Stomach (tissue), 4 donors: ENCODE measurements around the gene LARGE1.

ENCODE experiments used
- EP300 ChIP-seq: sonication (generic); formaldehyde crosslinking; IDR thresholded peaks from one replicate; pipeline ENCODE4 v1.6.1; 2017; ENCODE audit warnings: antibody characterized with exemption
- POLR2A ChIP-seq, 4 donors: fragments of 450-650 bp; IDR thresholded peaks; one replicate each; pipeline ENCODE4 v1.6.1; 2016; ENCODE audit warnings: antibody characterized with exemption in 4 of 4, control low read depth in 2 of 4, mild to moderate bottlenecking in 1 of 4, moderate library complexity in 1 of 4
- POLR2AphosphoS5 ChIP-seq, 3 donors: sonication (generic); formaldehyde crosslinking; IDR thresholded peaks; one replicate each; pipeline ENCODE4 v1.6.1; 2016; ENCODE audit warnings: antibody characterized with exemption in 3 of 3
- TF ChIP-seq, protein P1 (sequence below), 7 experiments: fragments of 450-650 bp in 4 of 7; fragments of 200-600 bp in 3 of 7; sonication (generic) in 3 of 7; IDR thresholded peaks; one replicate each; pipeline ENCODE4 v1.5.1; 2016 to 2019; ENCODE audit warnings: antibody characterized with exemption in 7 of 7, control low read depth in 2 of 7, mild to moderate bottlenecking in 1 of 7

GRCh38 chr22:33625959-33626358 lies 294.3 kb downstream of the LARGE1 start:
- TF ChIP-seq POLR2AphosphoS5 (IDR thresholded peaks at IDR 0.05): no peak
- TF ChIP-seq, protein P1, sequence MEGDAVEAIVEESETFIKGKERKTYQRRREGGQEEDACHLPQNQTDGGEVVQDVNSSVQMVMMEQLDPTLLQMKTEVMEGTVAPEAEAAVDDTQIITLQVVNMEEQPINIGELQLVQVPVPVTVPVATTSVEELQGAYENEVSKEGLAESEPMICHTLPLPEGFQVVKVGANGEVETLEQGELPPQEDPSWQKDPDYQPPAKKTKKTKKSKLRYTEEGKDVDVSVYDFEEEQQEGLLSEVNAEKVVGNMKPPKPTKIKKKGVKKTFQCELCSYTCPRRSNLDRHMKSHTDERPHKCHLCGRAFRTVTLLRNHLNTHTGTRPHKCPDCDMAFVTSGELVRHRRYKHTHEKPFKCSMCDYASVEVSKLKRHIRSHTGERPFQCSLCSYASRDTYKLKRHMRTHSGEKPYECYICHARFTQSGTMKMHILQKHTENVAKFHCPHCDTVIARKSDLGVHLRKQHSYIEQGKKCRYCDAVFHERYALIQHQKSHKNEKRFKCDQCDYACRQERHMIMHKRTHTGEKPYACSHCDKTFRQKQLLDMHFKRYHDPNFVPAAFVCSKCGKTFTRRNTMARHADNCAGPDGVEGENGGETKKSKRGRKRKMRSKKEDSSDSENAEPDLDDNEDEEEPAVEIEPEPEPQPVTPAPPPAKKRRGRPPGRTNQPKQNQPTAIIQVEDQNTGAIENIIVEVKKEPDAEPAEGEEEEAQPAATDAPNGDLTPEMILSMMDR (IDR thresholded peaks at IDR 0.05): no peak
- no peak for TF ChIP-seq POLR2A (IDR thresholded peaks at IDR 0.05)
- TF ChIP-seq EP300: no peak
